HG02943 (cell line): ENCODE measurements around the gene GSS.

ENCODE experiments used
- ATAC-seq: cut with Tn5 transposase; IDR thresholded peaks from one replicate; pipeline ENCODE4 v1.9.1; 2021; ENCODE audit warnings: mild to moderate bottlenecking, low read depth, moderate library complexity; ENCODE audit not compliant: unreplicated experiment

The GSS gene

GRCh38 chr20:34994509-34995131 is 39.0 kb upstream of the GSS start:
- no peak for ATAC-seq

- no peak for ATAC-seq
Measured at GRCh38 chr20:34993941-34994508, 38.4 kb upstream of the GSS start.

GRCh38 chr20:34992751-34993417 is 37.3 kb upstream of the GSS start:
- ATAC-seq, result no peak

- ATAC-seq, result no peak
Measured at GRCh38 chr20:34990661-34991214, 35.1 kb upstream of the GSS start.

- no peak for ATAC-seq
Measured at GRCh38 chr20:34990231-34990630, 34.6 kb upstream of the GSS start.

GRCh38 chr20:34989670-34990069 is 34.1 kb upstream of the GSS start:
- ATAC-seq, result no peak

- no peak for ATAC-seq
Measured at GRCh38 chr20:34989118-34989517, 33.5 kb upstream of the GSS start.

GRCh38 chr20:34988191-34988540 is 32.6 kb upstream of the GSS start:
- ATAC-seq, result no peak

- ATAC-seq, result no peak
Measured at GRCh38 chr20:34987288-34988190, 31.9 kb upstream of the GSS start.

GRCh38 chr20:34986311-34987287 is 31.0 kb upstream of the GSS start:
- no peak for ATAC-seq

- no peak for ATAC-seq
Measured at GRCh38 chr20:34985461-34986310, 30.1 kb upstream of the GSS start.

GRCh38 chr20:34984756-34985261 is 29.2 kb upstream of the GSS start:
- no peak for ATAC-seq

GRCh38 chr20:34983995-34984735 is 28.6 kb upstream of the GSS start:
- ATAC-seq, result no peak

- ATAC-seq, result no peak
Measured at GRCh38 chr20:34983089-34983820, 27.6 kb upstream of the GSS start.

- no peak for ATAC-seq
Measured at GRCh38 chr20:34982270-34983088, 26.9 kb upstream of the GSS start.

GRCh38 chr20:34980543-34981233 is 25.1 kb upstream of the GSS start:
- ATAC-seq, result no peak
